Inferior parietal cortex (tissue), 1 donor: ENCODE results near the gene LTK.
A peak's percentile ranks its signal among the peaks of the same experiment; 100 is the strongest.
"Not testable (repeated sequence)": the region's sequence is repeated elsewhere in the genome, so short reads cannot be mapped to it uniquely, and the experiment has no call there.

Experiments
- DNase-seq: peaks from one replicate; pipeline ENCODE4 v3.0.0-alpha.2; 2016; ENCODE audit errors: extremely low spot score

Gene LTK

GRCh38 chr15:41474941-41475340, 38.7 kb downstream of the LTK start:
- DNase-seq = no peak

DNA sequence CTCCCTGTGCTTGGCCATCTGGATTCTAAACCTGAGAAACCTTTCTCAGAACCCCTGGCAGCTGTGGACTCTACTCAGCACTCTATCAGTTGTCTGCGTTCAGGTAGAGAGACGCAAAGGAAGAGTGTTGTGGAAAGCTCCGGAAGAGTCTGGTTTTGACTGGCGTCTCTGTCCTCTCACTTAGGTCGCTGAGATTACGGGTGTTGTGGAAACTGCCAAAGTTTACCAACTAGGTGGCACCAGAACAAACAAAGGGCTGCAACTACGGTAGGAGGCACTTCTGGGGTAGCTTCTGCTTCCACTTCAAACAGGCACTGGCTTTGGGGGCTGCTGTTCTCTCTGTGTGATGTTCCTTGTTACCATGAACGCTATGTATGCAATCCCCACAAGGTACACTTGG, 39.2 kb downstream of the LTK start:
- DNase-seq = no peak

GRCh38 chr15:41473418-41473817, 40.2 kb downstream of the LTK start:
- DNase-seq = no peak

GRCh38 chr15:41469644-41470043, 44.0 kb downstream of the LTK start:
- not testable (repeated sequence) for DNase-seq

- no peak for DNase-seq
These were observed 46.9 kb downstream of the LTK start for GRCh38 chr15:41466711-41467110.

GRCh38 chr15:41465822-41466421, 47.7 kb downstream of the LTK start:
- DNase-seq = peak; percentile 60

GRCh38 chr15:41464889-41465580, 48.6 kb downstream of the LTK start:
- DNase-seq = no peak

- no peak for DNase-seq
These were observed 51.4 kb downstream of the LTK start for GRCh38 chr15:41462084-41462795.
